HL-60/S4 (cell line): ENCODE results near the gene CBFA2T2.
"Not testable (repeated sequence)": the region's sequence is repeated elsewhere in the genome, so short reads cannot be mapped to it uniquely, and the experiment has no call there.

ENCODE experiments used
- in situ Hi-C: fragments of 300-500 bp; cut with MboI; formaldehyde crosslinking; loops from 2 replicates; pipeline ENCODE4 v1.14.3; 2022; ENCODE audit warnings: low sequenced_read_pairs

Gene CBFA2T2

DNA sequence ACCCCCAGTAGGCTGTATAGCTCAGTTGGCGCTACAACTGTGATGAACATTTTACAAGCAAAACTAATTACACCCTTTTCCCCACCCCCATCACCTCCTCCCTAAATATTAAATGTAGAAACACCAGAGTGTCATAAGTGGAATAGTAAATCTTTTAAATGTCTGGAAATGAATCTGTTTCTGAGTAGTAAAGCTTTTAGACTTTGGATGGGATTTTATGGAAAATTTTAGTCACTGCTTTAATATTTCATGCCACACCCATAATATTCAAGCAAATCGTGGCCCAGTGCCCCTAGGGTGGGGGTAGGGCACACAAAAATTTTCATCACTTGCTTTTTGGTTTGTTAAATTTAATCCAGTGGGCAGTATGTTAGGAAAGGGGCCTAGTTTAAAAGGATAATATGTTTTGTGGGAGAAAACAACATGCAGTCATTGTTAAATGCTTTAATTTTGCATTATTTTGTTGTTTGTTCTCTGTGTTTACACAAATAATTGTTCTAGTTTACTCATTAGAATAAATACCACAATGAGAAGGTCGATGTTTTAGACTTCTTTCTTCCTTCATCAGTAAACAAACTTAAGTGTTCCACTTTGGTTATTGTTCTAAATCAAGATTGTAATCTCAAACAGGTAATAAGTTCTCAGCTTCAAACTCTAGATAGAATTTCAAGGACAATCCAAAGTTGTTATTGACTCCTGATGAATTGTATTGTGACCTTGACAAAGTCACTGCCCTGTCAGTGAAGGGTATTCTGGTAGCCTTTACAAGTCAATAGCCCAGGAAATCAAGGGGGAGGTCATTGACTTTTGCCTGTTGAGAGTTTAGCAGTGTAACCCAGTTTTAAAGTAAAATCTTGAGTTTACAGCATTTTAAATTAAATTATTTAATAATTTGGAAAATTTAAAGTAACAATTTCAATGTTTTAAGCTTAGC is 79.2 kb downstream of the CBFA2T2 start:
- in situ Hi-C loops = no loop called here

DNA sequence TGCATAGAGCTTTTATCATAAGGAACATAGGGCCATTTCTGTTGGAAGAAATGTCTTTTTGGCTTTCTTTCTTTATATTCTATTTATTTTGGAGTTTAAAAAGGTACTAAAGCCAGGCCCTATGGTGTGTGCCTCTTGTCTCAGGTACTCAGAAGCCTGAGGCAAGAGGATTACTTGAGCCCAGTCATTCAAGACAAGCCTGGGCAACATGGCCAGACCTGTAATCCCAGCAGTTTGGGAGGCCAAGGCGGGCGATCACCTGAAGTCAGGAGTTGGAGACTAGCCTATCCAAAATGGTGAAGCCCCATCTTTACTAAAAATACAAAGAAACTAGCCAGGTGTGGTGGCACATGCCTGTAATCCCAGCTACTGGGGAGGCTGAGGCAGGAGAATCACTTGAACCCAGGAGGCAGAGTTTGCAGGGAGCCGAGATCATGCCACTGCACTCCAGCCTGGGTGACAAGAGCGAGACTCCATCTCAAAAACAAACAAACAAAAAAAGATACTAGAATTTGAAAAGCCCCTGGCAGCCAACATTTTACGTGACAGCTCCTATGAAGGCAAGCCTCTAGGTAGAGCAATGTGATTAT is 80.0 kb downstream of the CBFA2T2 start:
- in situ Hi-C loops = no loop called here

DNA sequence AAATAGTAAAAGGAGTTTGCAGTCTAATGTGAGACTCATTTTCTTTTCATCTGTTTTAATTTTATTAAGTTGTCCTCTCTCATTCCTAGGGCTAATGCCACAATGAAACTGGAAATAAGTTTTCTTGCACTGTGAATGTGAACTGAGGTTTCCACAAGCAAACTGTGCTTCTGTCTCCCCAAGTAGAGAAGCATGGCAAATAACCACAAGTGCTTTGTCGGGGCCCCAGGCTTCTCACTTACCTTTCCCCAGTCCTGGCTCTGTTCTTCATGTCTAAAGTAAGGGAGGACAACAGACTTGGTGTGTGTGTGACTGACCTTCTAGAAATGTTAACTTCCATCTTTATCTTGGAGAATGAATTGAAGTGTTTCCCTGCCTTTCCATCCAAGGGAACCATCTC is 80.8 kb downstream of the CBFA2T2 start:
- in situ Hi-C loops = no loop called here

DNA sequence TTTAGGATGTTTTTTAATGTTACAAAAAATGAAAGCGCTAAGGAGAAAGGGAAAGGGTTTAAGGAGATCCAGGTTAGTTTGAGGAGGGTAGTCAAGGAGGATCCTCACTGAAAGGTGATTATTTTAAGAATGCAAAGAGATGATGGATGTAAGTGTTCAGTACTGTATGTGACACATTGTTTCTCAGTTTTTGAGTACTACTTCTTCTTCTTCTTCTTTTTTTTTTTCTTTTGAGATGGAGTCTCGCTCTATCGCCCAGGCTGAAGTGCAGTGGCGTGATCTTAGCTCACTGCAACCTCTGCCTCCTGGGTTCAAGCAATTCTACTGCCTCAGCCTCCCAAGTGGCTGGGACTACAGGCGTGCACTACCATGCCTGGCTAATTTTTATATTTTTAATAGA is 83.4 kb downstream of the CBFA2T2 start:
- in situ Hi-C loops = not testable (repeated sequence)

DNA sequence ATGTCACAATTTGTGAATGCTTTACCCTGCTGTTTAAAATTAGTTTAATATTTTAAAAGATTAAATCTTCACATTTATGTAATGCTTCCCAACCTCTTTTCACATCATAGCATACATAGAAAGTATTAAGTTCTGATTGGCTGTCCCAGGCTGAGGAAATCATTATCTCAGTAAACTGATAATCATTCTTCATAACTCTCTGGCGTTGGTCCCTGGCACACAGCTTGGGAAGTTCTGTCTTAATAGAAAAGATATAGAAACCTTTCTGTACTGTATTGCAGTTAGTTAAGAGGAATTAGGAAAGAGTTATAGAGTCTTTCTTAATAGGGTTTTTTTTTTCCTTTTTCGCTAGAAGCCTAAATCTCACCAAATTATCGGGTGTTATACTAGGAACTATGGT is 85.4 kb downstream of the CBFA2T2 start:
- in situ Hi-C loops = no loop called here

DNA sequence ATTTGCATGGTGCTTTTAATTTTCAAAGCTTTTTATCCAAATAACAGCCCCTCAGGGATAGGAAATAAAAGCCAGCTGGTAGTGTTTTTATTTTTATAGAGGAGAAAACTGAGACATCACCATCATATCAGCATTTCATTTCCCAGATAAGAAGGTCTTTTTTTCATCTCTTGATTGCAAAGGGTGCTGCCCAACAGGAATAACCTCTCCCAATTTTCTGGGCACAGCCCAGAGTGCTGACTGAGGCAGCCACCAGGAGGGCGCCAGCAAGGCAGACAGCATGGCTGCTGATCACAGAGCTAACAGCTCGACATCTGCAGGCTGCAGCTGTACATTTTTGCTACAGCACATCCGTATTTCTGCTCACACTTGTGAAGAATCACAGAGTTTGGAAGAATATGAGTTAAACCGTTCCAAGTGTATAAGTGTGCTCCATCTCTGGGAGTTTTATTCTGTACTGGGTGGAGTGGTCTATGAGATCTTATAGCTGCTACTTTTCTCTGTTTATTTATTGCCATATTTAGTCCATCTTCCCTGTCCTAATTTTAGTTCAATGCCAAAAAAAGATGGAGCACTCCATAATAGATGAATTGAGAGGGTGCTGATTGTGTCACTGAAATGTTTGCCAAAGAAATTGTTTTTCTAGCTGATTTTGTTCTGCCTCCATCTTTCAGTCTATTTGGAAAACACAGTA is 86.7 kb downstream of the CBFA2T2 start:
- in situ Hi-C loops = no loop called here

DNA sequence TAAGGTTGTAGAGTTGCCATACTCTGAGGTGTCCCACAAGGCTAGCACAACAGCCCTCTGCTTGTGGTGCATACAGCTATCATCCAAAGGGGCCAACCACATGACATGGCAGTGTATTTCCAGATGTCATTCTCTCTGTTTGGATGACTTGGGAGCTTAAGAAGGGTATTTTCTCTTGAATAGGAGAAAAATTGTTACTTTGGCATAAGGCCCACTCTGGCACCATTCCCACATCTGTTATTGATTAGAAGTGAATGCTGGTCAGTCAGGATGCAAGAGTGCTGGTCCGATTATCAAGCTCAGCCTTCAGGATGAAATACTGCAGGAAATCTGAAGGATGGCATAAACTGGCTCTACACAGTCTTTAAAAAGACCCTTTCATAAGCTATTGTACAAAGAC is 88.6 kb downstream of the CBFA2T2 start:
- in situ Hi-C loops = no loop called here

DNA sequence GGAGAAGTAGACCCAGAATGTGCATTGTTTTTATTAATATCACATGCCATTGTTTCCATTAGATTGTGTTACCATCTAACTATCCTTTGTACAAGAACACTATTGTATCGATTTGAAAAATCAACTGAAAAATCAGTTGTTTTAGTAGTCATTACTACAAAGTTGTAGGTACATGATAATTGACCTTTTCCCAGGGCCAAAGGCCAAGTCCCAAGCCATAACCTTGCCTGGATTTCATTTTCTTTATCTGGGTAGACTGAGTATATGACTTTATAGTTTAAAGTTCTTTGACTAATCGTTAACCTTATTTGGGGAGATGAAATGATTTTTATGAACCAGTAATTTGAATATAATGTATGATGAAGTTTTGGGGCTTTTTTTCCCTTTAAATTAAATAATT is 93.2 kb downstream of the CBFA2T2 start:
- in situ Hi-C loops = no loop called here

DNA sequence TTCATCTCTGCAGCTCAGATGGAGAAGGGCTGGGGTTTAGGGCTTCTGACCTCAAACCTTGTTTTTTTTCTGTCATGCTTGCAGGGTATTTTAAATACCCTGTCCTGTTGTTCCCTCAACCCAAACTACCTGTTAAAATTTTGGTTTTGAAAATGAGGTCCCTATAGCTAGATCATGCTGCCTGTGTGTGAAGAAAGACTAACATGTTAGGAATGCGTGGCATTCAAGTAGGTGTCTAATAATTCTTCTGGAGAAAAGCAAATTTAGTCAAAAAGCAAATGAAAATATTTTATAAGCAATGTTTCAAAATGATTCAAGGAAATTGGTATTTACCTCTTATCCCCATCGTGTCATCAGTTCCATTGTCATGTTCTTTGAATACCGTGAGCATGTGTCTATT is 95.1 kb downstream of the CBFA2T2 start:
- in situ Hi-C loops = no loop called here

DNA sequence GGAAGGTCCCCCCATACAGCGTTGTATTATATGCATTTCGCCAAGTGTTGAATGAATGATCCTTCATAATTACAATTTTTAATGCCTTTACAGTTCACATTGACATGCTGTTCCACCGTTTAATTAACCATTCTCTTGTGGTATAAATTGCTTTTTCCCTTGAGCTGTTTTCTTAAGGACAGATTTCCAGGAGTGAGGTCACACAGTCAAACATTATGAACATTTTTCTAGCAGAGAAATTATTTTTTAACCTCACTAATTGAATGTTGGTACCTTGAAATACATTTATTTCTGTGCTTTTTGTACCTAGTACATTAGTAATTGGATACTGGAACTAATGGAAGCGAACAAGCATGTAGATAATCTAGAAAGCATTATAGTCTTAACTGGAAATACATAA is 95.5 kb downstream of the CBFA2T2 start:
- in situ Hi-C loops = no loop called here

DNA sequence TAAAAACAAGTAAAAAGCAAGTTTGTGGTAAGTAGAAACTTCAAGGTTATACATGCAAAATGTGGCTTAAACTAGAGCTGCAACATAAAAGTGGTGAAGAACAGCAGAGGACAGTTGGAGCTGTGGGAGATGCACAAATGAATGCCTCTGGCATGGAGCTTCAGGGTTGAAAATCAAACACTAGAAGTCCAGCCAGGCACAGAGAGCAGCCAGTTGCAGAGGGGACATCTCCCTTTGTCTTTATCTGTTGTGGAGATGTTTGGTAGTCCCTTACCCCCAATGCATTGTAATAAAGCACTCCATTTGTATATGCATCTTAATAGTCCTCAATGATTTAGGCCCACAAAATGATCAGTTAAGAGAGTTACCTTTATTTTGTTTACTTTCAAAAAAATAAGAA is 99.2 kb downstream of the CBFA2T2 start:
- in situ Hi-C loops = no loop called here

DNA sequence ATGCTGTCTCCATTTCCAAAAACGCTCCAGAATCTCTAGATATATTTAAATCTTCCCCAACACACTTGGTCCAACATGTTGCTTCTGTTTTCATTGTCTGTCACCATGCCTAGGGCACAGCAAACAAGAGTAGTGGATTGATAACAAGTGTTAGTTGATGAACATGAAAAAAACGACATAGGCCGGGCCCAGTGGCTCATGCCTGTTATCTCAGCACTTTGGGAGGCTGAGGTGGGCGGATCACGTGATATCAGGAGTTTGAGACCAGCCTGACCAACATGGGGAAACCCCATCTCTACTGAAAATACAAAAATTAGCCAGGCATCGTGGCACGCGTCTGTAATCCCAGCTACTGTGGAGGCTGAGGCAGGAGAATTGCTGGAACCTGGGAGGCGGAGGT is 102.0 kb downstream of the CBFA2T2 start:
- in situ Hi-C loops = not testable (repeated sequence)

DNA sequence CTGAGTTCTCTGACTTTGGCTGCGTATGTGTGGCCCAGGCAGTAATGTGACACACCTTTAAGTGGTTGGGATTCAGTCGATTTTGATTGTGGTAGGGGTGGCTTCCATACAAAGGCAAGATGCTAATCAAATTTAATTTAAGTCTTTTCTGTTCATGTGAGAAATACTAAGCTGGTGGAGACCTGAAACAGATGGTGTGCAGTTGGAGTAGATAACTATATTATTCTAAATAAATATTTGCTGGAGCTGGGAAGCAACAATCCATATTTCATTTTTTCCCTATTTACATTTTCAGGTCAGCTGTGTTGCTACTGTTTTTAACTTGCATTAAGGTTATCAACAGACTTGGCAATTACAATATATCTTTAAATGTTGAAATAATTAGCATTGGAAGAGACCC is 104.8 kb downstream of the CBFA2T2 start:
- in situ Hi-C loops = no loop called here

DNA sequence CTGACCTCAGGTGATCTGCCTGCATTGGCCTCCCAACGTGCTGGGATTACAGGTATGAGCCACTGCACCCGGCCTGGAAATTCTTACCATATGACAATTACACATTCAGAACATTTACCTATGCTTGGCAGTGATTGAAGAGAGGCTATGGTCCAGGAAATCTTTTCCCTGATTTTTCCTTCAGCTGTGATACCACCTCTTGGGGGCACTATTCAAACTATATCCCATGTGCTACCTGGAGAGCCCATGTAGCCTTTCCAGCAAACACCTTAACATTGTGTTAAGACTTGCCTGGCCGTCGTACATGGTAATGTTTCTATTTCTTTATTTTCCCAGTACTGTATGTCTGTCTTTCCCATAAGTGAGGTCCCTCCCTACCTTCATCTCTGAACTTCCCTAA is 110.5 kb downstream of the CBFA2T2 start:
- in situ Hi-C loops = no loop called here

DNA sequence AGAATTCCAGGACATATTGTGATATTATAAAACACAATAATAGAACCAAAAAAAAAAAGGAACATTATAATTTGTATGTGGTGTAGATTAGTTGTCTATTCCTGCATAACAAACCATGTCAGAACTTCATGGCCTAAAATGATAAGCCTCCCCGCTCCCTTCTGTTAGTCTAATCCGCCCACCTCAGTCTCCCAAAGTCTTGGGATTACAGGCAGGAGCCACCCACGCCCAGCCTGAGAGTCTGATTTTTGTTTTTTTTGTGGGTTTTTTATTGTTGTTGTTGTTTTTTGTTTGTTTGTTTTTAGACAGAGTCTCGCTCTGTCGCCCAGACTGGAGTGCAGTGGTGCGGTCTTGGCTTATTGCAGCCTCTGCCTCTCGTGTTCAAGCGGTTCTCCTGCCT is 111.1 kb downstream of the CBFA2T2 start:
- in situ Hi-C loops = no loop called here

DNA sequence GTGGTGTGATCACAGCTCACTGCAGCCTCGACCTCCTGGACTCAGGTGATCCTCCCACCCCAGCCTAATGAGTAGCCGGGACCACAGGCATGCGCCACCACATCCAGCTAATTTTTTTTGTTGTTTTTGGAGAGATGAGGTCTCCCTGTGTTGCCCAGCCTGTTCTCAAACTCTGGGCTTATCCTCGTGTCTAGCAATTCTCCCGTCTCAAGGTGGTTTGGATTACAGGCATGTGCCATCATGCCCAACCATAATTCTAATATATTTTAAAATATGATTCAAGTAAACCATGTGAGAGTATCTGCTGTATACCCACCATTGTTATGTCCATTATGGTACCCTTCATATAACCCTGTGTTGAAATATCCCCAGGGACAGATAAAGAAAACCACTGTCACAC is 112.0 kb downstream of the CBFA2T2 start:
- in situ Hi-C loops = no loop called here

DNA sequence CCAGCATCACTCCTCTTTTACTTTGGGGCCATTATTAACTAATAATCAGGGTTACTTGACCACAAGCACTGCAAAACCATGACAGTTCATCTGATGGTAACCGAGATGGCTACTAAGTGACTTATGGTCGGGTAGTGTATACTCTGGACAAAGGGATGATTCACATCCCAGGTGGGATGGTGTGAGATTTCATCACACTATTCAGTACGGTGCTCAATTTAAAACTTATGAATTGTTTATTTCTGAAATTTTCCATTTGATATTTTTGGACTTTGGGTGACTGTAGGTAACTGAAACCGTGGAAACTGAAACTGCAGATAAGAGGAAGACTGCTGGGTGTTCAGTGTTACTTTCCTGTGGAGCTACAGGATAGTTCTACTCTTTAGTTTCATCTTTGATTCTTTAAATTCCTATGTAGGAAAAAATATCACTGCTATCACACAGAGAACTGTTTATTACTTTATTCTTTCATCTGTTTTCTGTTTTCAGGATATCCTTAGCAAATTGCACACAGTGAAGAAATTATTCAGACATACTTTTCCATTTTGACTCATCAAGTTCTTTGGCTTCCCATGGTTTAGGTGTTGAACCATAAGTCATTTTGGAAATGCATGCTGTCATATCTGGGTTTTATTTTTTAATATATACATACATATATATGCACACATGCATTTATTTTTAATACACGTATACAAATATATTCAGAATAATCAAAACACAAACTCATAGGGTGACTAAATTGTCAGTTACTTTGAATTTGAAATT is 113.1 kb downstream of the CBFA2T2 start:
- in situ Hi-C loops = no loop called here

DNA sequence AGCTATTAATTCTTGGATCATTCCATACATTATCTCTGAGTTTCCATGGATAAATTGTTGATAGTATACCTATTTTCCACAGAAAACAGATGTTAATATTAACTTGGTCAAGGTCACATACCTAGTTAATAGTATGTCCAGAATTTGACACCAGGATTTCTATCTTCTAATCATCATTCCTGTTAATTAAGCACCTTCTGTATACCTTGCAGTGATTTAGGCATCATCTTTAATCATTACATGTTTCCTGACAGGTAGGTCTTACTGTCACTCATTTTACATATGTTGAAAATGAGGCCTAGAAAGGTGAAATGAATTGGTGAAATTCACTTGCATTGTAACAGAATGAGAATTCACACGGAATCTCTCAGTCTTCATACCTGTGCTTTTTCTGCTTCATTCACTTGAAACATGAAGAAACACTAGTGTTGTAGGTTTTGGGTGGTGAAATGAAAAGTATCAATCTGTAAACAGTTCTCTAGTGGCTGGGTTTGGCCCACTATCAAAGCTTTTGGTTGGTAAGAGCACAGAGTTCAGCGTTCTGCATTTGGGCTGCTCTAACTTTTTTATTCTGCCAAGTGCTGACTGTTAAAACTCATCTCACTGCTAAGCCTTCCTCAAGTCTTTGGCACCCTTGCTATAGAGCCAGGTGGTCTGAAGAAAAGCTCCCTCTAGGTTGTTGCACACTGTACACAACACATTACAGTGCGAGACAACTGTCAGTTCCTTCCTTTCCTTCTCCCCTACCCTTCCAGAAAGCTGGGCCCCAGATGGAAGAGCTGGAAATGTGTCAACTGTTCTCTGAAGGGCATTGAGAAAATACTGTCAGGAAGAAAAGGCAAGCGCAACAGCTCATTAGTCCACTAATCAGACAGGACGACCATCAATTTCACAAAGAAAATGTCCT is 114.4 kb downstream of the CBFA2T2 start:
- in situ Hi-C loops = no loop called here

DNA sequence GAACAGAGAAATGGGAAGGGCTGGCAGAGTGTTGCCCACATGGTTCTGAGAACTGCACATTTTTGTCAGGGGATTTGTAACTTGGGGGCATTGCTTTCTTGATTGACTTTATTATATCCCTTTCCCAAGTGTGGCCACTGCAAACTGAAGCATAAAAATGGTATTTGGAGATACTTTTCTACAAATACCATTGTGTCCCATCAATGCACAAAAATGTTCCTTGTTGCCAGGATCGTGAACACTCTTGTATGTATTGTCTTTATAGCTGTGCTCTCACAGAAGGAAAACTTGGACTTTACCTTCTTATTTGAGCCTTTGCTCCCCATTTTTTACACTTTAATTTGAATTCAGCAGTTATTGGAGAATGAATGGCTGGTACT is 115.1 kb downstream of the CBFA2T2 start:
- in situ Hi-C loops = no loop called here

DNA sequence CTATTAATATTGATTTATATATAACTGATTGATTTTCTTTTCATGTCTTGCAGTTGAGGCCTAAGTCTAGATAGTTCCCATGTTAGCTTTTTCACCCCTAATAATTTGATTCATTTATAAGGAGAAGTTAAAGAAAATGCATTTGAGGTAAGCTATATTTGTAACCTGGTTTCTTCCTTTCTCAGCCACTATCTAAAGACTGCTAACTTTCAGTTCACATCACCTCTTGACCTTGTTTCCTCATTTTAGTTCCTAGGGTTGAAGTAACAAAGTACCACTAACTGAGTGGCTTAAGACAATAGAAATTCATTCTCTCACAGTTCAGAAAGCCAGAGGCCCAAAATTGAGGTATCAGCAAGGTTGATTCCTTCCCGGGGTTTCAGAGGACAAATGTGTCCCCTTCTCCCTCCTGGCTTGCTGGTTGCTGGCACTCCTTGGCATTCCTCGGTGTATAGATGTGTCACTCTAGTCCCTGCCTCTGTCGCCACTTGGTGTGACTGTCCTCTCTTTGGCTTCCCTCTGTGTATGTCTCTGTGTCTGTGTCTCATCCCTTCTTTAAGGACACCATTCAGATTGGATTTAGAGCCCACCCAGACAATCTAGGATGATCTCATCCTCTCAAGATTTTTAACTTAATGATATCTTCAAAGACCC is 116.3 kb downstream of the CBFA2T2 start:
- in situ Hi-C loops = no loop called here
